ENCODE measurements around the gene MICU1. TPM values are rescaled to one million over a fixed set of nuclear protein-coding genes. Genes with fewer than 3 reads are reported as not detected.

MICU1 gene
- total and polyA plus RNA-seq, 10 of the 15 experiments (the other 5 are each of a cell fraction or from before 2014, with no cell fraction given): 18.2 to 36.4 (median 22.2) TPM

DNA sequence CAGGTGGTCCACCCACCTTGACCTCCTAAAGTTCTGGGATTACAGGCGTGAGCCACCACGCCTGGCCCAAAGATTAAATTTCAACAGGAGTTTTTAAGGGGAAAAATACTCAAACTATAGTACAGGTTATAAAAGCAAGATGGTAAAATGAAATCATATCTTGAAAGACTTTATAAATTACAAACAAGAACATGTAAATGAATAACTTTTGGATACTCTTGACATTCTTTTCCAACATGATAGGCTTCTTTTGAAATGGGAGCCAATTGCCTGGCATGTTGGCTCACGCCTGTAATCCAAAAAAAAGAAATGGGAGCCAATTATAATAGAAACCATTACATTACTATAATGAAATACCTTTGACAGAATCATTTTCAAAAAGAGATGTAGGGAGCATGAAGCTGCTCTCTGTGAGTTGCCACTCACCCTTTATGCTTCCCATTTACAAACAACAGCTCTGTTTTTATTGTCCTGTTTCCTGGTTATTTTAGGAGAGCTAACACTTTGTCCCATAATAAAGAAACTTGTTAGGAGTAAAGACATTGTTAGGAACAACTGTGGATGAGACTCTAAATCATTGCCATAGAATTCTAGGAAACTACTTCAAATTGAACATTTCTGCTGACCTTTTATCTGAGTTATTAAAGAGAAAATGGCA, 41.5 kb upstream of the MICU1 start:
- H3K79me2 ChIP-seq (ENCODE audit: control insufficient read depth, insufficient read depth, low read length): no peaks in the 10 kb centered on the region
- no peak overlapping the region for H2AFZ ChIP-seq (ENCODE audit: control insufficient read depth, low read depth, low read length)
- no peak for ATAC-seq
- H3K27ac ChIP-seq (ENCODE audit: control insufficient read depth, insufficient read depth): no peak overlapping the region
- CTCF ChIA-PET: interaction anchor here (0.7 kb wide), 1 partner anchor 758 kb away, joined by 3 read pairs; no protein-coding TSS in a partner anchor
- intact Hi-C loops (cut with micrococcal nuclease; ENCODE audit: unreplicated experiment): no loop called here
- POLR2A ChIA-PET: interaction anchor here (0.6 kb wide), 1 partner anchor 475 kb away, joined by 3 read pairs; no protein-coding TSS in a partner anchor
- in situ Hi-C loops (cut with MboI): no loop called here
- no peaks in the 10 kb centered on the region for H3K36me3 ChIP-seq (ENCODE audit: control insufficient read depth in 2 of 2, insufficient read depth in 2 of 2, low read length in 1 of 2)
- WGBS (ENCODE audit: insufficient coverage, insufficient replicate concordance, low lambda C conversion rate, missing lambda C conversion rate): 48% methylated on average over 3 of the region's 3 CpGs
- no peaks in the 10 kb centered on the region for H3K9me3 ChIP-seq (replicated peaks; ENCODE audit: control insufficient read depth, insufficient read depth, low read length)
- RAD21 ChIA-PET (ENCODE audit: unreplicated experiment): no interaction called here
- no peak for DNase-seq (ENCODE audit: low read depth, low spot score)
- H3K27me3 ChIP-seq (replicated peaks in 1 of 2; ENCODE audit: control insufficient read depth in 2 of 2, insufficient read depth in 2 of 2, low read length in 1 of 2): no peaks in the 10 kb centered on the region
- SMC1A ChIA-PET (ENCODE audit: uncharacterized antibody, unreplicated experiment): interaction anchor here (1.7 kb wide), 1 partner anchor 9 kb away, joined by 5 read pairs; no protein-coding TSS in a partner anchor
- H3K4me3 ChIP-seq: no peak overlapping the region
- no TSS peak for BruUV-seq (replicated peaks)
- H3K4me1 ChIP-seq (ENCODE audit: control insufficient read depth, insufficient read depth, low read length): no peaks in the 10 kb centered on the region
- H3K4me2 ChIP-seq (ENCODE audit: control insufficient read depth, insufficient read depth): no peak overlapping the region
- H4K20me1 ChIP-seq (ENCODE audit: control insufficient read depth, insufficient read depth): no peaks in the 10 kb centered on the region
- H3K9ac ChIP-seq (ENCODE audit: control insufficient read depth, insufficient read depth, low read length): no peak overlapping the region
- FAIRE-seq: no peak
- TF ChIP-seq ETV6 (conservative IDR thresholded peaks at IDR 0.05 in 1 of 2, IDR thresholded peaks at IDR 0.05 in 1 of 2; ENCODE audit: borderline replicate concordance in 1 of 2, low read depth in 1 of 2): no peak
- TF ChIP-seq PAX5 (IDR thresholded peaks at IDR 0.05; ENCODE audit: borderline replicate concordance, low read depth, low read length): no peak
- no peak for TF ChIP-seq IRF4 (IDR thresholded peaks at IDR 0.05; ENCODE audit: low read depth, low read length)
- TF ChIP-seq ZSCAN29 (IDR thresholded peaks at IDR 0.05): no peak
- no peak for TF ChIP-seq MTA3 (IDR thresholded peaks at IDR 0.05; ENCODE audit: borderline replicate concordance, low read length)
- no peak for TF ChIP-seq SREBF1 (IDR thresholded peaks at IDR 0.05; ENCODE audit: low read length)
- TF ChIP-seq MYB (IDR thresholded peaks at IDR 0.05; ENCODE audit: borderline replicate concordance, low read depth, low read length): no peak
- TF ChIP-seq ZNF384 (IDR thresholded peaks at IDR 0.05; ENCODE audit: borderline replicate concordance, low read depth, low read length): no peak
- TF ChIP-seq BMI1 (IDR thresholded peaks at IDR 0.05; ENCODE audit: borderline replicate concordance): no peak
- TF ChIP-seq REST (IDR thresholded peaks at IDR 0.05; ENCODE audit: low read depth, low read length): no peak
- no peak for TF ChIP-seq PRDM15 (CRISPR knock-in tag; IDR thresholded peaks at IDR 0.05)
- TF ChIP-seq RELB (IDR thresholded peaks at IDR 0.05; ENCODE audit: low read depth): no peak
- no peak for TF ChIP-seq CBFB (IDR thresholded peaks at IDR 0.05; ENCODE audit: low read depth)

All from GM12878 (cell line).